ENCODE results near the gene PLBD1.

The PLBD1 gene

GRCh38 chr12:14571779-14572178, 4.1 kb upstream of the PLBD1 start:
- no peak for DNase-seq

DNA sequence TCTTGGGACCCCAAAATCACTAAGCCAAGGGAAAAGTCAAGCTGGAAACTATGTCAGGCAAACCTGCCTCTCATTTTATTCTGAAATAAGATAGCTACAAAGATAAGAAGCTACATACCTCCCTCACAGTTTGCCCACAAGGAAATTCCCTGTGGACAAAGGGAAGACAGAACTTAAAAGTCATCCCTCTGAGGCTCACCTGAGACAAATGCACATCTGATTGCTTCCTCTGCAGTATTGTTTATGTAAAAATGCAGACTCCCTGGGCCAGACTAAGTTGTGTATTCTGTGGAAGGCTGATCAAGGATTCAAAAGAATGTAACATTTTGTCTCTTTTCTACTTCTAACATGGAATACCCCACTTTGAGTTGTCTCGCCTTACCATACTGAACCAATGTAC, 2.5 kb upstream of the PLBD1 start:
- no peak for DNase-seq

- no peak for DNase-seq
These were observed 3.2 kb downstream of the PLBD1 start for GRCh38 chr12:14564336-14564959.

DNA sequence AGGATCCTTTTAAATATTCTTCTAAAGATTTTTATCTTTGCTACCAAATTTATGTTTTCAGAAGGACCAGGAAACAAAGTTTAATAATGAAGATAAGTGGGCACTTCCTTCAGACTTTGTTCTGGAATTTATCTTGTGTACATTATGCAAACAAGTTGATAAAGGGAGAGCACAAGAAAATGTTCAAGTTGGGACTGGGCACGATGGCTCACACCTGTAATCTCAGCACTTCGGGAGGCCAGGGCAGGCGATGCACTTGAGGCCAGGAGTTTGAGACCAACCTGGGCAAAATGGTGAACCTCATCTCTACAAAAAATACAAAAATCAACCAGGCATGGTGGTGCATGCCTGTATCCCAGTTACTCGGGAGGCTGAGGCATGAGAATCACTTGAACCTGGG, 4.6 kb downstream of the PLBD1 start:
- no peak for DNase-seq

DNA sequence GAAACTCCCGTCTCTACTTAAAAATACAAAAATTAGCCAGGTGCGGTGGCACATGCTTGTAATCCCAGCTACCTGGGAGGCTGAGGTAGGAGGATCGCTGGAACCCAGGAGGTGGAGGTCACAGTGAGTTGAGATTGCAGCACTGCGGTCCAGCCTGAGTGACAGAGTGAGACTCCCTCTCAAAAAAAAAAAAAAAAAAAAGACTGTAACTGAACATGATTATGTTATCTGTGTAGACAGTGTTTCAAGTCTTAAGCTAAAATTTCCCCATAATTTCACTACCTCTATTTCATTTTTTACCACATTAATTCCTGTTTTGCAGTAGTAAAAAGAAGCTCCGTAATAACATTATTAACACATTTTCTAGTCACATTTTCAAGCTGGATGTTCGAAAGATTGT, 5.4 kb downstream of the PLBD1 start:
- DNase-seq = no peak

- DNase-seq = no peak
These were observed 5.9 kb downstream of the PLBD1 start for GRCh38 chr12:14561677-14562238.

DNA sequence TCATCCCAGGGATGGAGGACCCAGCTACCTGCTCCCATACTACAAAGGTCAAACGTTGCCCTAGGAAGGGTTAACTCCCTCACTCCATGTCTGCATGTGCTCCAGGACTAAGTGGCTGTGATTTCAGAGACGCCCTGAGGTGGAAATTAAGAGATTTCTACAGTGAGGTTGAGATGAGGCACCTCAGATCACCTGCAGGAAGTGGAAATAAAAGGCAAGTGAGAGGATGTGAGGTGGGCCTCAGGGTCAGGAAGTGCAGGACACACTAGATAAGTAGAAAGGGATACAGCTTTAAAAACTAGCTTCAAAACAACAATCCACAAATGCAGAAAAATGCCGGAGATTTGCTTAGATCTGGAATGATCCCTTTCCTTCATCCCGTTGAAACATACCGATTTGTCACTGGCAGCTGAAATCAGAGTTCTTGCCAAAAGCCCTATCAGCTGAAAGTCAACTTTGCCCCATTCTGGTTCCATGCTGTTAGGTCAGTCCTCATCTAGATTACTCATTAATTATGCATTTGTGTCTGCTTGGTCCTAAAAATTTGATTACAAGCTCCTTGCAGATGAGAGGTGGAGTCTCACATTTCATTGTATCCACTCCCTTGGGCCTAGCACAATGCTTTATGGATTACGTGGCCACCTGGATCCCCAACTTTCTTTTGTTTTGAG, 6.6 kb downstream of the PLBD1 start:
- no peak for DNase-seq

- DNase-seq = no peak
These were observed 9.2 kb downstream of the PLBD1 start for GRCh38 chr12:14558473-14558959.

DNA sequence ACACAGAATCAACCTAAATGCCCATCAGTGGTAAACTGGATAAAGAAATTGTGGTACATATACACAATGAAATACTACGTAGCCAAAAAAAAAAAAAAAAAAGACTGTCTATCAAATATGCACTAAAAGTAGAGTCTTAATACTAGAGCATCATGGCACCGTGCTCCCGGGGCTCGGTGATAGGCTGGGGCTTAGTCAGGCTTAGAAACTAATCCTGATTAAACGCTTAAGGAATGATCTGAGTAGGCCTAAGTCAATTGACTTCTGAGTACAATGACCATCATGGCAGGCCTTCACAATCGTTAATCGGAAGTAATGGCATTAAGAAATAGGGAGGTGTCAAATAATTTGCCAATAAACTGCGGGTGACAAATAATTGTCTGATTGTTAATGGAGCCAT, 9.7 kb downstream of the PLBD1 start:
- DNase-seq = no peak

DNA sequence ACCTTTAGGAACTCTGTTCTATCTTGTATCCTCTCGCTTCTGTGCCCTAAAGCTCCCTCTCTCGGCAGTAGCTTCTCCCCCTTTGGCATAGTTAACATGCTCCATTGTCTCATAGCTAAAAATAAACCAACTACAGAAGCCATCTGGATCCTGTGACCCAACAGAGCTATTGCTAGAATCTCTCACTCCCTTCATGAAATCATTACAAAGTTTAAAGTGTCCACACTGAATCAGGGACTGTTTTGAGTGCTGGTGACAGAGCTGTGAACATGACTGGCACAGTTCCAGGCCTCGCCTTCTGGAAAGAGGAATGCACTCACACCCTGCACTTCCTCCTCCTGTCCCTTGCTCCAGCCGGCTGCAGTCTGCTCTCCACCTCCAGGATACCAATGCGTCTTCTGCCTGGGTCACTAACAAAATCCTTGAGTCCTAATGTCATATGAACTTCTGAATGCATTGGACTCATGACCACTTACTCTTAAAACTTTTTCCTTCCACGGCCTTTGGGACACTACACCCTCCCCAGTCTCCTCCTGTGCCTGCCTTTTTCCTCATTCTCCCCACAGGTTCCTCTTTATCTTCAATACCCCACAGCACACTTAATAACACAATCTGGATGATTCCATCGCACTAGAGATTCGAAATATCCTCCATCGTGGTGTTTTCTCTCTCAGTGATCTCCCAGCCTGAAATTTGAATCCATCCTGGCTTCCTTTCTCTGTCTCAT, 13.2 kb downstream of the PLBD1 start:
- DNase-seq = peak in 43 of 58 donors; percentile 1 to 72 (median 25)

DNA sequence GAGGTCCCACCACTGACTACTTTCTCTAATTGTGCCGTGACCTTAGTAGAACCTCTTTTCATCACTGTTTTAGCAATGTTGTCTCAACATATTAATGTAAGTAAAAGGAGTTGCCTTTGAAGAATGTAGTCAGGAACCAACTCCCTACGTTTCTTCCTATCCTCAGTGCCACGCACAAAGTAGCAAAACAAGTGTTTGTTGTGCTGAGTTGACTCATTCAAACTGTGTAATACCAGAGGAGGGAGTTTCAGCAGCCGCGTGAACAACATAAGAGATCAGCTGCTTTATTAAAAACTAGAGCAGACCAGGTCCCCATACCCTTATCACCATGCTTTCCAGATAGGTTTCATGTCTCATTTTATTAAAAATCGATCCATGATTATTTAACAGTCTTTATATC, 19.1 kb downstream of the PLBD1 start:
- no peak for DNase-seq

- DNase-seq = peak in 1 of 58 donors; percentile 1
These were observed 20.1 kb downstream of the PLBD1 start for GRCh38 chr12:14547571-14547970.

GRCh38 chr12:14545144-14546124, 22.2 kb downstream of the PLBD1 start:
- DNase-seq = no peak

DNA sequence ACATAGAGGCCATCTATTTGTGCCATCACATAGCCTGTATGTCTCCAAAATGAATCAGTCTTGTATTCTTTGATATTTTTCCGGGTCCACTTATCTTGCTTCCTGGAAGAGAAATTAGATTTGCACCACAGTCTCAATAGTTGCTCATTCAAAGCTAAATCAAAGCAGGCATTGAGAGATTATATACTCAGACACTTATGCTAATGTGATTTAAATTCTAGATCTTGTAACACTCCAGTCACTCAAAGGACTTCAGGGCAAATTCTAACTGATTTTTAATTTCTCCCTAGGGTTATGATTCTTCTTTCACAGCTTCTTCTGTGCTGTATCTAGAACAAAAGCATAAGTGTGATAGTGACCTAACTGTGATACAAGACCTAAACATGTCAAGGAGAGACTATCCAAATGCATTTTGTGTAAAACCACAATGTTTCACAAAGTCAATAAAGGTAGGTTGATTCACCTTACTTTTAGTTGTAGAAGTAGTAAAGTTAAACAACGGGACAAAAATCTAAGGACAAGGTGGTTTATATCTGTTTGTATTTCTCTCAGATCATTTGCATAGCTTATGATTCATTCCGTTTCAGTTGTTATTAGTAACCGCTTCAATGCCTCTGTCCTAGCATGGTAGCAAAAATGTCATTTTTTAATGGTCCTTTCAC, 26.8 kb downstream of the PLBD1 start:
- DNase-seq = no peak

DNA sequence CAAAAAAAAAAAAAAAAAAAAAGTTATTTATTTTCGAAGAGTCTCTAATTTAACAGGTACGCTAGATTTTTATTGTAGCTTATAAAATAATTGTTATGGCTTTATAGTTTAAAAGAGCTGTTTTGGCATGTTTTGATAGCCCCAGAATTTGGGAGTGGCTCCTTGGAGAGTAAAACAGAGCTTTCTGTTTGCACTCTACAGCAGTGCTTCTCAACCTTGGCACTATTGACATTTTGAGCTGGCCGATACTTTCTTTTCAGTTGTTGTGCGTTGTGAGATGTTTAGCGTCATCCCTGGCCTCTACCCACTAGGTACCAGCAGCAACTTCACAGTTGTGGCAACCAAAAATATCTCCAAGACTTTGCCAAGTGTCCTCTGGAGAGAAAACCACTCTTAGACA, 30.6 kb downstream of the PLBD1 start:
- DNase-seq = no peak

GRCh38 chr12:14532152-14532551, 35.5 kb downstream of the PLBD1 start:
- DNase-seq = no peak

GRCh38 chr12:14525964-14526363, 41.7 kb downstream of the PLBD1 start:
- DNase-seq = no peak

- no peak for DNase-seq
These were observed 45.9 kb downstream of the PLBD1 start for GRCh38 chr12:14521822-14522221.

- no peak for DNase-seq
These were observed 52.7 kb downstream of the PLBD1 start for GRCh38 chr12:14514946-14515345.

GRCh38 chr12:14514154-14514842, 53.4 kb downstream of the PLBD1 start:
- no peak for DNase-seq
